Stimulated activated CD4-positive, alpha-beta T cell treated with anti-CD3 and anti-CD28 coated beads, Interleukin-15, amount 100 ng/mL, for 48 hours (primary cell): ENCODE data around the gene AGPAT2.
"Not testable (repeated sequence)": the region's sequence is repeated elsewhere in the genome, so short reads cannot be mapped to it uniquely, and the experiment has no call there.

Experiments
- DNase-seq, 2 donors: peaks; one replicate each; pipeline ENCODE4 v3.0.0-alpha.2; 2020; ENCODE audit warnings: low read depth in 2 of 2

AGPAT2 gene

GRCh38 chr9:136645352-136645902, 41.8 kb downstream of the AGPAT2 start:
- DNase-seq = no peak

GRCh38 chr9:136644593-136645351, 42.5 kb downstream of the AGPAT2 start:
- DNase-seq = peak in 1 of 2 donors; percentile 65

GRCh38 chr9:136644343-136644592, 43.0 kb downstream of the AGPAT2 start:
- peak in 1 of 2 donors; percentile 64 for DNase-seq

GRCh38 chr9:136643596-136644342, 43.5 kb downstream of the AGPAT2 start:
- no peak for DNase-seq

- no peak for DNase-seq
Measured at GRCh38 chr9:136642439-136642921, 44.8 kb downstream of the AGPAT2 start.

GRCh38 chr9:136640171-136641111, 46.8 kb downstream of the AGPAT2 start:
- DNase-seq = no peak

GRCh38 chr9:136634904-136635303, 52.4 kb downstream of the AGPAT2 start:
- no peak for DNase-seq

- DNase-seq = not testable (repeated sequence)
Measured at GRCh38 chr9:136632491-136633106, 54.7 kb downstream of the AGPAT2 start.

- DNase-seq = not testable (repeated sequence)
Measured at GRCh38 chr9:136632072-136632471, 55.2 kb downstream of the AGPAT2 start.

- peak; percentile 44 to 71 for DNase-seq
Measured at GRCh38 chr9:136631038-136632000, 55.9 kb downstream of the AGPAT2 start.

- no peak for DNase-seq
Measured at GRCh38 chr9:136630662-136630992, 56.6 kb downstream of the AGPAT2 start.

- DNase-seq = peak; percentile 47 to 62
Measured at GRCh38 chr9:136629879-136630661, 57.2 kb downstream of the AGPAT2 start.

- DNase-seq = no peak
Measured at GRCh38 chr9:136629001-136629878, 58.0 kb downstream of the AGPAT2 start.

- DNase-seq = no peak
Measured at GRCh38 chr9:136628268-136628667, 59.0 kb downstream of the AGPAT2 start.

- DNase-seq = no peak
Measured at GRCh38 chr9:136627703-136628102, 59.6 kb downstream of the AGPAT2 start.

GRCh38 chr9:136626740-136627642, 60.3 kb downstream of the AGPAT2 start:
- no peak for DNase-seq

GRCh38 chr9:136626066-136626725, 61.1 kb downstream of the AGPAT2 start:
- no peak for DNase-seq
